Loucy (cell line): ENCODE data around the gene CCR6.

Experiments used
- H2AFZ ChIP-seq: fragments of 200-600 bp; sonication (generic); 2 replicates; pipeline ENCODE4 v1.6.0; 2016; ENCODE audit warnings: antibody characterized with exemption, mild to moderate bottlenecking, low read length, moderate library complexity
- H3F3A ChIP-seq: fragments of 200-600 bp; 2 replicates; pipeline ENCODE4 v1.6.0; 2016; ENCODE audit warnings: antibody characterized with exemption, low read depth, mild to moderate bottlenecking
- H3K27me3 ChIP-seq: fragments of 200-600 bp; sonication (generic); 2 replicates; pipeline ENCODE4 v1.6.1; 2014; ENCODE audit warnings: low read length, mild to moderate bottlenecking; ENCODE audit not compliant: insufficient read depth, poor library complexity, severe bottlenecking
- H3K36me3 ChIP-seq: fragments of 200-600 bp; sonication (generic); 2 replicates; pipeline ENCODE4 v1.6.1; 2016; ENCODE audit warnings: low read length; ENCODE audit not compliant: insufficient read depth
- H3K4me1 ChIP-seq: fragments of 200-600 bp; sonication (generic); 2 replicates; pipeline ENCODE4 v1.5.1; 2014; ENCODE audit warnings: low read length, mild to moderate bottlenecking; ENCODE audit not compliant: insufficient read depth, poor library complexity, severe bottlenecking
- H3K4me2 ChIP-seq: fragments of 200-600 bp; sonication (generic); 2 replicates; pipeline ENCODE4 v1.6.0; 2014; ENCODE audit warnings: antibody characterized with exemption, low read length, low read depth, mild to moderate bottlenecking; ENCODE audit not compliant: poor library complexity, severe bottlenecking
- H3K4me3 ChIP-seq: fragments of 200-600 bp; sonication (generic); 2 replicates; pipeline ENCODE4 v1.5.1; 2014; ENCODE audit warnings: low read length, mild to moderate bottlenecking, mixed read lengths; ENCODE audit not compliant: poor library complexity, severe bottlenecking
- H3K79me2 ChIP-seq: fragments of 200-600 bp; sonication (generic); 2 replicates; pipeline ENCODE4 v1.6.1; 2014; ENCODE audit warnings: low read length; ENCODE audit not compliant: insufficient read depth
- H3K9ac ChIP-seq: fragments of 200-600 bp; sonication (generic); 2 replicates; pipeline ENCODE4 v1.6.0; 2014; ENCODE audit warnings: mild to moderate bottlenecking, low read depth, low read length, moderate library complexity; ENCODE audit not compliant: poor library complexity, severe bottlenecking
- H3K9me2 ChIP-seq: fragments of 200-600 bp; sonication (generic); replicated peaks from 2 replicates; pipeline ENCODE4 v1.6.1; 2016; ENCODE audit warnings: low read depth, low read length, mixed read lengths
- H3K9me3 ChIP-seq: fragments of 200-600 bp; sonication (generic); 2 replicates; pipeline ENCODE4 v1.6.1; 2014; ENCODE audit warnings: mild to moderate bottlenecking, antibody characterized with exemption, low read length, low read depth; ENCODE audit not compliant: insufficient read depth
- H4K20me1 ChIP-seq: fragments of 200-600 bp; sonication (generic); 2 replicates; pipeline ENCODE4 v1.6.0; 2014; ENCODE audit warnings: antibody characterized with exemption, low read length, mild to moderate bottlenecking; ENCODE audit not compliant: insufficient read depth, poor library complexity, severe bottlenecking
- EZH2phosphoT487 ChIP-seq: fragments of 200-600 bp; IDR thresholded peaks from 2 replicates; pipeline ENCODE4 v1.6.1; 2018; ENCODE audit warnings: antibody characterized with exemption, mild to moderate bottlenecking, moderate library complexity, borderline replicate concordance
- TF ChIP-seq, protein P1 (sequence below): fragments of 200-600 bp; sonication (generic); conservative IDR thresholded peaks from 2 replicates; pipeline ENCODE4 v1.5.1; 2014; ENCODE audit warnings: mild to moderate bottlenecking, antibody characterized with exemption, low read length

The CCR6 gene

DNA sequence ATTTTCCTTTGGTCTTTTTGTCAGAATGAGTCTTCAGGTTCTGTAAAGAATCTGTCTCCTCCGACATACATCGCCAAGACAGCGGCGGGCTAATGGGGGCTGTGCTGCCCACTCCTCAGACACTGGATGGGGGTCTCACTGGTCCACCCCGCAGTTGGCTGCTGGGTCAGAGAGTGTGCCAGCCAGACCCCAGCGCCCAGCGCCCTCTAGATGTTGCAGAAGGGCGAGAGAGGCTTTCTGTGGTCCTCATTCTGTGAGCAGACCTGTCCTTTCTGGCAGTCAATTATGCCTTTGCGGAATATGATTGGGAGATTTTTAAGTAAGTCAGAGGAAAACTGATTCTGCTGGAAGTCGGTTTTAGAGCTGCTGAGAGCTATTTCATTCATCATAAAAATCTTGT lies 7.8 kb upstream of the CCR6 start:
- no peaks in the 10 kb centered on the region for H3K9me2 ChIP-seq
- no peaks in the 10 kb centered on the region for H3K9me3 ChIP-seq
- TF ChIP-seq, protein P1, sequence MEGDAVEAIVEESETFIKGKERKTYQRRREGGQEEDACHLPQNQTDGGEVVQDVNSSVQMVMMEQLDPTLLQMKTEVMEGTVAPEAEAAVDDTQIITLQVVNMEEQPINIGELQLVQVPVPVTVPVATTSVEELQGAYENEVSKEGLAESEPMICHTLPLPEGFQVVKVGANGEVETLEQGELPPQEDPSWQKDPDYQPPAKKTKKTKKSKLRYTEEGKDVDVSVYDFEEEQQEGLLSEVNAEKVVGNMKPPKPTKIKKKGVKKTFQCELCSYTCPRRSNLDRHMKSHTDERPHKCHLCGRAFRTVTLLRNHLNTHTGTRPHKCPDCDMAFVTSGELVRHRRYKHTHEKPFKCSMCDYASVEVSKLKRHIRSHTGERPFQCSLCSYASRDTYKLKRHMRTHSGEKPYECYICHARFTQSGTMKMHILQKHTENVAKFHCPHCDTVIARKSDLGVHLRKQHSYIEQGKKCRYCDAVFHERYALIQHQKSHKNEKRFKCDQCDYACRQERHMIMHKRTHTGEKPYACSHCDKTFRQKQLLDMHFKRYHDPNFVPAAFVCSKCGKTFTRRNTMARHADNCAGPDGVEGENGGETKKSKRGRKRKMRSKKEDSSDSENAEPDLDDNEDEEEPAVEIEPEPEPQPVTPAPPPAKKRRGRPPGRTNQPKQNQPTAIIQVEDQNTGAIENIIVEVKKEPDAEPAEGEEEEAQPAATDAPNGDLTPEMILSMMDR: peak; percentile 32
- no peak for TF ChIP-seq EZH2phosphoT487
- H3K79me2 ChIP-seq: no peaks in the 10 kb centered on the region
- no peaks in the 10 kb centered on the region for H3K36me3 ChIP-seq
- H3K4me2 ChIP-seq: no peak overlapping the region
- H3K4me3 ChIP-seq: no peak overlapping the region
- H3F3A ChIP-seq: no peaks in the 10 kb centered on the region
- H4K20me1 ChIP-seq: no peaks in the 10 kb centered on the region
- H3K9ac ChIP-seq: no peak overlapping the region
- H3K27me3 ChIP-seq: no peaks in the 10 kb centered on the region
- H2AFZ ChIP-seq: no peak overlapping the region
- no peaks in the 10 kb centered on the region for H3K4me1 ChIP-seq

DNA sequence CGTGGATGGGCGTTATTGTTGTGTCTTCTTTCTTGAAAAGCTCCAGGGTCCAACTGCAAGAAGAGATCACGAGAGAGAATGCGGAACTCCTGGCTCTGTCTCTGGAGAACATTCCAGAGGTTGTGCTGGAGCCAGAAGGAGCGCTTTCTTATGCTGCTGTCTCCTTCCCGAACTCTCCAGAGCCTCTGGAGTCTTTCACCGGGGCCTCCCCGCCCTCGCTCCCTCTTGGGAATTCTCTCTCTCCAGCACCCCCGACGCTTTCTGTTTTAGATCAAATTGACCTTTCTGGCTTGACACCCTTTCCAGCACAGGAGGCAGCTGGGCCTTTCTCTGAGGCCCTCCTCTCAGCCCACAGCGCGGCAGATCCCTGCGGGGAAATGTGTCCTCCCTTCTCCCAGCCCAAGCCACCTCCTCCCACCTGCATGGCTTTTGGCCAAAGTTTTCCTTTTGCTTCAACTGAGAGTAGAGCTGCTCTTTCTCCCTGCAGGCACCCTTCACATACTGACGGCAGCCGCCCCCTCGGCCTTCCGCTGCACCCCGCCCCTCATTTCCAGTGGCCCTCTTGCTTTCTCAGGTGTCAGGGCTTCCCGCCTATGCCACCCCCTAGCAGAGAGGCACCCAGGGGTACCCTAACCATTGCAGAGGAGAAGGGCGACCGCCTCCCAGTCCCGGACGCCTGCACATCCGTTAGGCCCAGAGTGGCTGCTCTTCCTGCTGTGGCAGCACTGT lies 6.6 kb upstream of the CCR6 start:
- Histone ChIP-seq H3K9me2 (no peaks in the 10 kb centered on the region), H3K27me3 (no peaks in the 10 kb centered on the region), H3K9me3 (no peaks in the 10 kb centered on the region), H3K36me3 (no peaks in the 10 kb centered on the region), H4K20me1 (no peaks in the 10 kb centered on the region), H2AFZ (no peak overlapping the region), H3F3A (no peaks in the 10 kb centered on the region), H3K79me2 (no peaks in the 10 kb centered on the region), H3K4me3 (no peak overlapping the region), H3K4me1 (no peaks in the 10 kb centered on the region), H3K9ac (no peak overlapping the region), H3K4me2 (no peak overlapping the region)
- no peak for TF ChIP-seq EZH2phosphoT487
- TF ChIP-seq, protein P1: no peak

DNA sequence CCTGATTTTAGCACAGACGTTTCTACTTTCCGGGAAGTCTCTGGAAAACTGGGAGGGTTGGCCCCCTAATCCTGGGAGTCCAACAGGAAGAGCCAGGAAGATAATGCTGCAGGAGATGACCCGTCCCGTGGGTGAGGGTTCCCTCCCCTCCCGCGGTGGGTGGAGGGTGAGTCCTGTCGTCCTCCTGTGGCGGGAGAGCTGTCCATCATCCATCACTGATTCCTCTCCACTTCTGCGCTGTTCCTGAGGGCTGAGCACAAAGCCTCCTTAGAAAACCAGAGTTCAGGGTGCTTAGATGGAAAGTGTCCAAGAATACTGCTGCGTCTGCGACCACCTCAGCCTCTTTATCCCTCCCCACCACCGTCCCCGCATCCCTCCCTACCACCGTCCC lies 6.1 kb upstream of the CCR6 start:
- no peaks in the 10 kb centered on the region for H3K79me2 ChIP-seq
- no peaks in the 10 kb centered on the region for H3K9me3 ChIP-seq
- no peak overlapping the region for H2AFZ ChIP-seq
- no peaks in the 10 kb centered on the region for H3K4me1 ChIP-seq
- H3K36me3 ChIP-seq: no peaks in the 10 kb centered on the region
- H3K27me3 ChIP-seq: no peaks in the 10 kb centered on the region
- no peak overlapping the region for H3K4me2 ChIP-seq
- H3F3A ChIP-seq: no peaks in the 10 kb centered on the region
- TF ChIP-seq EZH2phosphoT487: no peak
- TF ChIP-seq, protein P1: no peak
- no peaks in the 10 kb centered on the region for H4K20me1 ChIP-seq
- no peaks in the 10 kb centered on the region for H3K9me2 ChIP-seq
- H3K4me3 ChIP-seq: no peak overlapping the region
- H3K9ac ChIP-seq: no peak overlapping the region
